Left forelimb (tissue), 1 donor: ENCODE measurements around the gene ACTN1.

Experiments used
- DNase-seq: peaks from one replicate; pipeline ENCODE4 v3.0.0-alpha.2; 2018; ENCODE audit warnings: low spot score

ACTN1 gene

GRCh38 chr14:68888883-68889282, 90.2 kb downstream of the ACTN1 start:
- DNase-seq, result no peak

- no peak for DNase-seq
Measured at GRCh38 chr14:68888025-68888850, 90.9 kb downstream of the ACTN1 start.

- DNase-seq, result no peak
Measured at GRCh38 chr14:68886109-68886434, 93.0 kb downstream of the ACTN1 start.

- DNase-seq, result peak; percentile 9
Measured at GRCh38 chr14:68885226-68886108, 93.6 kb downstream of the ACTN1 start.

- no peak for DNase-seq
Measured at GRCh38 chr14:68884031-68885030, 94.8 kb downstream of the ACTN1 start.

- DNase-seq, result no peak
Measured at GRCh38 chr14:68882235-68882634, 96.9 kb downstream of the ACTN1 start.

- DNase-seq, result no peak
Measured at GRCh38 chr14:68881396-68881795, 97.7 kb downstream of the ACTN1 start.

- DNase-seq, result no peak
Measured at GRCh38 chr14:68880581-68881105, 98.5 kb downstream of the ACTN1 start.

- no peak for DNase-seq
Measured at GRCh38 chr14:68879841-68880575, 99.1 kb downstream of the ACTN1 start.

- no peak for DNase-seq
Measured at GRCh38 chr14:68879321-68879781, 99.8 kb downstream of the ACTN1 start.

- no peak for DNase-seq
Measured at GRCh38 chr14:68878908-68879307, 100.2 kb downstream of the ACTN1 start.

GRCh38 chr14:68877993-68878575, 101.0 kb downstream of the ACTN1 start:
- no peak for DNase-seq

- DNase-seq, result no peak
Measured at GRCh38 chr14:68876976-68877375, 102.1 kb downstream of the ACTN1 start.

- no peak for DNase-seq
Measured at GRCh38 chr14:68874746-68875155, 104.4 kb downstream of the ACTN1 start.

- DNase-seq, result no peak
Measured at GRCh38 chr14:68873376-68873775, 105.7 kb downstream of the ACTN1 start.

- no peak for DNase-seq
Measured at GRCh38 chr14:68871392-68871791, 107.7 kb downstream of the ACTN1 start.

- no peak for DNase-seq
Measured at GRCh38 chr14:68866991-68867533, 112.0 kb downstream of the ACTN1 start.

GRCh38 chr14:68865542-68865941, 113.6 kb downstream of the ACTN1 start:
- DNase-seq, result no peak

GRCh38 chr14:68864361-68864750, 114.7 kb downstream of the ACTN1 start:
- no peak for DNase-seq
